ENCODE measurements around the gene ASPA.

The ASPA gene

GRCh38 chr17:3534881-3535252, 59.1 kb downstream of the ASPA start:
- no peak for DNase-seq (ENCODE audit: low read depth in 2 of 2)

GRCh38 chr17:3535253-3535995, 59.6 kb downstream of the ASPA start:
- peak in 1 of 2 donors; percentile 36 for DNase-seq (ENCODE audit: low read depth in 2 of 2)

DNA sequence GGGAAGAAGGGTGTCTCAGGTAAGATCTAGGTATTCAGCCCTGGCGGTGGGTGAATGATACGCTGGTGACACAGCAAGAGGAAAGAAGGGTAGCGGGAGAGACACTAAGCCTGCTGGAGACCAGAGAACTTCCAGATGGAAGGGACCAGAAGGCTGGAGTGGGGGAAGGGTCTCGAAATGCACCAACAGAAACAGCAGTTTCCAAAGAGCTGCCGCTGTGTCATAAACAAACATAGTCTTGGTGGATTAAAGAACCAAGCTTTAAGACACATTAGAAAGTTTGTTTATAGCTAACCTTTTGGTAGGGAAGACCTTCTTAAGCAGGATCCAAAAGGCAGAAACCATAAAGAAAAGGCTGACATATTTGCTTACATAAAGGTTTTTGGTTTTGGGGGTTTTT, 60.9 kb downstream of the ASPA start:
- DNase-seq (ENCODE audit: low read depth in 2 of 2), result no peak

- DNase-seq (ENCODE audit: low read depth in 2 of 2), result no peak
Observed at GRCh38 chr17:3539881-3540540, 64.2 kb downstream of the ASPA start.

DNA sequence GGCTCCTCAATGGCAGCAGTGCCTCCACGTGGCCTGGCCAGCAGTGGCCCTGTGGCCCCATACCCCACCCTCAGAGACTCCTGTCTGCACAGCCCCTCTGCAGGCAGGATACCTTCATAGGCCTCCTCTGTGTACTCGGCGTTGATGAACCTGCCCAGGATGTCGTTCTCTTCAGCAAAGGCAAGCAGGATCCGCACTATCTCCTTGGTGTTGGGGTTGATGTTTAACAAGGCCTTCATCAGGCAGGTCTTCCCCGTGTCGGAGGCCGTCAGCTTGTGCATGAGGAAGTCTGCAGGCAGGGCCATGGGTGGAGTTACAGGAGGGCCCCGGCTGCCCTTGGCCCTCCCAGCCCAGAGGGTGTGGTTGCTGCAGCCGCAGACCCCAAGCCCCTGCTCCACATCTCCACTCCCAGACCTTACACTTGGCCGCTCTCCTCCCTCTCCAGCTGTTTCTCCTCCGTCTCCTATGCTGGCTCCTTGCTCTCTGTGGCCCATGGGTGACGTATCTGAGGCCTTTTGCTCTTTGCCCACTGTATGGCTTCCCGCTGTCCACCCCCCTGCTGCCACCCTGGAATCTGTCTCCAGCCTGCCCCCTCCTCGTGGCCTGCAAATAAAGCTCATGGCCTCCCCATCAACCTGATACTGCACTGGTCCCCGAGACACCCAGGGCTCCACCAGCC, 66.8 kb downstream of the ASPA start:
- no peak for DNase-seq (ENCODE audit: low read depth in 2 of 2)

- no peak for DNase-seq (ENCODE audit: low read depth in 2 of 2)
Observed at GRCh38 chr17:3543453-3543852, 67.7 kb downstream of the ASPA start.

DNA sequence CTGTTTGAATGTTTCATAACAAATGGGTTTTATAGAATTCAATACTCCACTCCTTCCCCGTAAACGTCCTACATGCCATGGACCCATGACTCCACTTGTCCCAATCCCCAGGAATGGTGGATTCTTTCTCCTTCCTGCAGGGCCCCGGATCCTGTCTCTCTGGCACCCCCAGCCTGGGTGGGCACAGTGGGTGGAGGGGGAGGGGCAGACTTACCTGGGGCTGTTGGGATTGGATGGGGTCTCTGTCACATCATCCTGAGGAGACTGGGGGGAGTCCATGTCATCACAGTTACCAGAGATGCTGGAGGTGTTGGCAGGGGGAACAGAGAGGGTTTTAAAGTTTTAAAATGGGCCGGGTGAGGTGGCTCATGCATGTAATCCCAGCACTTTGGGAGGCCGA, 68.6 kb downstream of the ASPA start:
- no peak for DNase-seq (ENCODE audit: low read depth in 2 of 2)

GRCh38 chr17:3545151-3545550, 69.4 kb downstream of the ASPA start:
- no peak for DNase-seq (ENCODE audit: low read depth in 2 of 2)

GRCh38 chr17:3546521-3546920, 70.7 kb downstream of the ASPA start:
- DNase-seq (ENCODE audit: low read depth in 2 of 2), result no peak

- DNase-seq (ENCODE audit: low read depth in 2 of 2), result no peak
Observed at GRCh38 chr17:3546997-3547396, 71.2 kb downstream of the ASPA start.

DNA sequence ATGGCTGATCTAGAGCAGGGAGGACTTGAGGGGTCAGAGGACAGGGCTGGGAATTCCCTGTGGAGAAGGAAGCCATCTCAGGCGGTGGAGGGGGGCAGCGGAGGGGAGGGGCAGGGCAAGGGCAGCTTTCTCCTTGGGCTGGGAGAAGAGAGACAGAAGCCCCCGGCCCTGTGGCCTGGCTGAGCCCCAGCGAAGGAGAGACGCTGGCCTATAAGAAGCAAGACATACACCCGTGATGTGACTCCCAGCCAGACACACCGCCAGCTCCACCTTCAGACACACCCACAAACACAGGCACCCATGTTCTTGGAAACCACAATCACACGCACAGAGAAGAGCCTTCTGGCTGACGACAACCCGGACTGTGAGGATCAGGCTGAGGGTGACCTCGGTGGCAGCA, 71.8 kb downstream of the ASPA start:
- DNase-seq (ENCODE audit: low read depth in 2 of 2), result no peak

GRCh38 chr17:3549610-3550162, 73.9 kb downstream of the ASPA start:
- DNase-seq (ENCODE audit: low read depth in 2 of 2), result no peak

GRCh38 chr17:3551189-3551588, 75.4 kb downstream of the ASPA start:
- no peak for DNase-seq (ENCODE audit: low read depth in 2 of 2)

GRCh38 chr17:3552916-3553315, 77.1 kb downstream of the ASPA start:
- DNase-seq (ENCODE audit: low read depth in 2 of 2), result no peak
